Right atrium auricular region (tissue), 2 donors: ENCODE results near the gene OR2G3. TPM values are rescaled to one million over a fixed set of nuclear protein-coding genes. Genes with fewer than 3 reads are reported as not detected.

Source experiments
- DNase-seq: peaks from one replicate; pipeline ENCODE4 v3.0.0-alpha.2; 2019; ENCODE audit warnings: low spot score
- H3K27ac ChIP-seq, 2 donors: fragments of 200-600 bp; sonication (generic); 1 replicate in 1 of 2; 2 replicates in 1 of 2; pipeline ENCODE4 v1.5.1; 2016 to 2019
- H3K27me3 ChIP-seq, 2 donors: fragments of 200-600 bp; sonication (generic); one replicate each; pipeline versions ENCODE4 v1.5.1 to v1.6.0; 2017 to 2019
- H3K36me3 ChIP-seq: fragments of 200-600 bp; sonication (generic); one replicate; pipeline ENCODE4 v1.5.1; 2016
- H3K4me1 ChIP-seq, 2 donors: fragments of 200-600 bp; sonication (generic); one replicate each; pipeline versions ENCODE4 v1.5.1 to v1.6.0; 2017 to 2019
- H3K4me3 ChIP-seq, 2 donors: fragments of 200-600 bp; sonication (generic); 1 replicate in 1 of 2; 2 replicates in 1 of 2; pipeline ENCODE4 v1.5.1; 2017 to 2019; ENCODE audit warnings: mild to moderate bottlenecking in 1 of 2, moderate library complexity in 1 of 2
- H3K9me3 ChIP-seq, 2 donors: fragments of 200-600 bp; sonication (generic); one replicate each; pipeline ENCODE4 v1.5.1; 2019
- CTCF ChIP-seq, 2 donors: fragments of 200-600 bp; sonication (generic); IDR thresholded peaks; one replicate each; pipeline ENCODE4 v1.5.1; 2019; ENCODE audit warnings: antibody characterized with exemption in 2 of 2
- total RNA-seq, 2 donors: library from RNA; depleted of rRNA; stranded (reverse); fragments of >200 nt; gene quantifications; one replicate each; pipeline ENCODE4 v1.1.0, GENCODE V29; 2016

The OR2G3 gene
- total RNA-seq, 2 donors from 2014 or later, result not detected

- no peak for TF ChIP-seq CTCF (IDR thresholded peaks at IDR 0.05)
- Histone ChIP-seq H3K4me1 (no peaks in the 10 kb centered on the region), H3K36me3 (no peaks in the 10 kb centered on the region), H3K27ac (no peak overlapping the region), H3K27me3 (no peaks in the 10 kb centered on the region), H3K4me3 (no peak overlapping the region), H3K9me3 (peaks cover 0 to 6% of the 10 kb centered on the region in 2 donors)
- no peak for DNase-seq
Measured at GRCh38 chr1:247627951-247628350, 22.6 kb downstream of the OR2G3 start.

GRCh38 chr1:247638011-247638410 lies 32.6 kb downstream of the OR2G3 start:
- H3K9me3 ChIP-seq, result no peaks in the 10 kb centered on the region
- no peak for DNase-seq
- no peak for TF ChIP-seq CTCF (IDR thresholded peaks at IDR 0.05)
- H3K4me1 ChIP-seq, result no peaks in the 10 kb centered on the region
- no peak overlapping the region for H3K4me3 ChIP-seq
- H3K27ac ChIP-seq, result no peak overlapping the region
- no peaks in the 10 kb centered on the region for H3K36me3 ChIP-seq
- H3K27me3 ChIP-seq, result no peaks in the 10 kb centered on the region

- TF ChIP-seq CTCF (IDR thresholded peaks at IDR 0.05), result no peak
- H3K27ac ChIP-seq, result no peak overlapping the region
Measured at GRCh38 chr1:247638781-247639180, 33.4 kb downstream of the OR2G3 start.

GRCh38 chr1:247639381-247639981 lies 34.1 kb downstream of the OR2G3 start:
- no peak overlapping the region for H3K27ac ChIP-seq
- no peak for DNase-seq
- no peak for TF ChIP-seq CTCF (IDR thresholded peaks at IDR 0.05)
- H3K9me3 ChIP-seq, result no peaks in the 10 kb centered on the region
- peak overlapping the region; percentile 0 to 40 for H3K4me3 ChIP-seq
- H3K4me1 ChIP-seq, result no peaks in the 10 kb centered on the region
- H3K27me3 ChIP-seq, result no peaks in the 10 kb centered on the region
- H3K36me3 ChIP-seq, result no peaks in the 10 kb centered on the region

More at GRCh38 chr1:247638781-247639180, 33.4 kb downstream of the OR2G3 start:
- no peaks in the 10 kb centered on the region for H3K27me3 ChIP-seq
- H3K36me3 ChIP-seq, result no peaks in the 10 kb centered on the region
- DNase-seq, result no peak
- no peaks in the 10 kb centered on the region for H3K4me1 ChIP-seq
- H3K4me3 ChIP-seq, result no peak overlapping the region
- no peaks in the 10 kb centered on the region for H3K9me3 ChIP-seq

- no peaks in the 10 kb centered on the region for H3K27me3 ChIP-seq
- H3K9me3 ChIP-seq, result no peaks in the 10 kb centered on the region
- no peak overlapping the region for H3K27ac ChIP-seq
- DNase-seq, result no peak
- H3K4me1 ChIP-seq, result no peaks in the 10 kb centered on the region
- no peak for TF ChIP-seq CTCF (IDR thresholded peaks at IDR 0.05)
- H3K36me3 ChIP-seq, result no peaks in the 10 kb centered on the region
- no peak overlapping the region for H3K4me3 ChIP-seq
Measured at GRCh38 chr1:247642742-247643141, 37.4 kb downstream of the OR2G3 start.

- TF ChIP-seq CTCF (IDR thresholded peaks at IDR 0.05), result no peak
- no peaks in the 10 kb centered on the region for H3K4me1 ChIP-seq
- DNase-seq, result no peak
Measured at GRCh38 chr1:247646867-247647266, 41.5 kb downstream of the OR2G3 start.

More at GRCh38 chr1:247646867-247647266, 41.5 kb downstream of the OR2G3 start:
- Histone ChIP-seq H3K27me3 (no peaks in the 10 kb centered on the region), H3K27ac (no peak overlapping the region), H3K36me3 (no peaks in the 10 kb centered on the region), H3K4me3 (no peak overlapping the region), H3K9me3 (no peaks in the 10 kb centered on the region)
